Heart right ventricle (tissue), 16 donors: Measurements from ENCODE around the gene UBR7. TPM values are rescaled to one million over a fixed set of nuclear protein-coding genes. Genes with fewer than 3 reads are reported as not detected.

ENCODE experiments used
- ATAC-seq, 8 donors: fragments of 200-7000 bp; cut with Tn5 transposase; one replicate each; pipeline ENCODE4 v1.9.1; 2020; ENCODE audit warnings: mild to moderate bottlenecking in 8 of 8, moderate library complexity in 8 of 8, moderate number of reproducible peaks in 1 of 8
- DNase-seq, 2 donors: peaks; one replicate each; pipeline ENCODE4 v3.0.0-alpha.2; 2020
- H3K27ac ChIP-seq, 10 donors: fragments of 200-600 bp; sonication (generic) in 2 of 10; one replicate each; pipeline versions ENCODE4 v1.5.0 to v1.8.0; 2020 to 2022; ENCODE audit warnings: mild to moderate bottlenecking in 3 of 10
- H3K27me3 ChIP-seq, 7 donors: fragments of 200-600 bp; one replicate each; pipeline ENCODE4 v1.8.0; 2021 to 2022; ENCODE audit warnings: mild to moderate bottlenecking in 2 of 7
- H3K36me3 ChIP-seq, 9 donors: fragments of 200-600 bp; sonication (generic) in 1 of 9; one replicate each; pipeline versions ENCODE4 v1.5.0 to v1.8.0; 2020 to 2022; ENCODE audit warnings: mild to moderate bottlenecking in 2 of 9
- H3K4me1 ChIP-seq, 9 donors: fragments of 200-600 bp; sonication (generic) in 1 of 9; one replicate each; pipeline versions ENCODE4 v1.5.0 to v1.8.0; 2020 to 2022; ENCODE audit warnings: mild to moderate bottlenecking in 4 of 9
- H3K4me3 ChIP-seq, 10 donors: fragments of 200-600 bp; sonication (generic) in 2 of 10; one replicate each; pipeline versions ENCODE4 v1.5.0 to v1.8.0; 2020 to 2022; ENCODE audit warnings: mild to moderate bottlenecking in 7 of 10, moderate library complexity in 2 of 10
- H3K9me3 ChIP-seq, 11 donors: fragments of 200-600 bp in 10 of 11; sonication (generic) in 2 of 11; one replicate each; pipeline versions ENCODE4 v1.5.0 to v1.8.0; 2013 to 2022; ENCODE audit warnings: mild to moderate bottlenecking in 2 of 11, control low read depth in 1 of 11, moderate library complexity in 1 of 11
- WGBS, 2 donors: extraction: QIAGEN DNeasy Blood & Tissue Kit; methylation state at CpG; one replicate each; pipeline ENCODE4 v1.1.7; 2013; ENCODE audit warnings: inconsistent platforms in 1 of 2; 5-methylcytosine and 5-hydroxymethylcytosine counted together
- intact Hi-C, 10 donors: fragments of 100-400 bp; cut with DNase I; formaldehyde crosslinking; loops; one replicate each; pipeline versions ENCODE4 v1.11.1 to v1.14.2; 2022
- polyA plus RNA-seq, 2 donors: library from polyadenylated mRNA; stranded (reverse); fragments of 200-250 nt; gene quantifications; one replicate each; pipeline ENCODE4 v1.2.3, GENCODE V29; 2013
- total RNA-seq, 10 donors: library from RNA; stranded (reverse); fragmentation: NEBNext Ultra II Directional in 3 of 10; extraction: Animal tissue kit (Norgen Biotek cat#: 25700) in 3 of 10; gene quantifications; one replicate each; pipeline versions ENCODE4 v1.2.1 to v1.2.4, GENCODE V29; 2021 to 2023
- TF ChIP-seq, protein P1 (sequence below), 9 donors: fragments of 200-600 bp; sonication (generic) in 2 of 9; IDR thresholded peaks; one replicate each; pipeline versions ENCODE4 v1.5.0 to v1.8.0; 2021 to 2022; ENCODE audit warnings: antibody characterized with exemption in 9 of 9, mild to moderate bottlenecking in 5 of 9, moderate library complexity in 1 of 9
- donor health status: Arrhythmogenic right ventricular cardiomyopathy.
- donor health status: ischemic (EF 13 %, LVEDD 7.1; RV severe dilation, severe dysfunction).
- donor health status: healthy with polysubstance abuse.
- donor health status: DM: no; HTN: yes; CAD: no.
- donor health status: DM: no; HTN: no; CAD: no.
- donor health status: ischemic (EF 25% LVEDD 6.9; RV normal size, moderate dysfunction).
- donor health status: ischemic (EF 25% LVEDD 5.7; RV mildly dilated, moderate dysfunction).
- donor health status: healthy.
- donor health status: DM: yes; HTN: yes; CAD: no.
- donor health status: Ischemic cardiomyopathy.
- donor health status: ischemic (EF 35%, LVEDD 5.7; RV mildly dilated, moderate dysfunction).
- donor health status: nonischemic (EF 11% LVEDD 7.7; RV severe dilation, severe dysfunction).
- donor health status: DM: yes; HTN: yes; CAD: no.
- donor health status: PGD.
- donor health status: ischemic (EF 29% LVEDD 5.4; RV normal size, mild dysfunction).
- donor health status: nonischemic (EF 23%, LVEDD 6.1; RV moderate dilation, normal function).

Gene UBR7
- total and polyA plus RNA-seq, 12 donors = 7.8 to 28.3 (median 21.1) TPM

DNA sequence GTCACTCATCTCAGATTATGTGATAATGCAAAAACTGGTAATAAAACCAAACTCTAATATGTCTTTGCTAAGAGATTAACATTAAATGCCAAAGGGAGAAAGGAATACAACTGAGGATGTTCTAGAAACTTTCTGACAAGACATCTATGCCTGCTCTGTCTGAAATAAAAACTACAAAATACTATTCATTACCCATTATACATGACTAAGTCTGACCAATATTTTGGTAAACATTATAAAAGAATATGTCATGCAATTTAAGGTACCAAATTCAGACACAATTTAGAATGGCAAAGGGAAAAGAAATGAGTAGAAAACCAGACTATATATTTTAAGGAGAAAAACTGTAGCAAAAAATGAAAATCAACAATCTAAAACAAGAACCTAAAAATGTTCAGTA, 39.5 kb downstream of the UBR7 start:
- H3K4me3 ChIP-seq = no peak overlapping the region
- intact Hi-C loops = loop anchor here in 1 of 10 donors (10.0 kb wide), 1 partner anchor 368 kb away; no protein-coding TSS in a partner anchor
- TF ChIP-seq, protein P1, sequence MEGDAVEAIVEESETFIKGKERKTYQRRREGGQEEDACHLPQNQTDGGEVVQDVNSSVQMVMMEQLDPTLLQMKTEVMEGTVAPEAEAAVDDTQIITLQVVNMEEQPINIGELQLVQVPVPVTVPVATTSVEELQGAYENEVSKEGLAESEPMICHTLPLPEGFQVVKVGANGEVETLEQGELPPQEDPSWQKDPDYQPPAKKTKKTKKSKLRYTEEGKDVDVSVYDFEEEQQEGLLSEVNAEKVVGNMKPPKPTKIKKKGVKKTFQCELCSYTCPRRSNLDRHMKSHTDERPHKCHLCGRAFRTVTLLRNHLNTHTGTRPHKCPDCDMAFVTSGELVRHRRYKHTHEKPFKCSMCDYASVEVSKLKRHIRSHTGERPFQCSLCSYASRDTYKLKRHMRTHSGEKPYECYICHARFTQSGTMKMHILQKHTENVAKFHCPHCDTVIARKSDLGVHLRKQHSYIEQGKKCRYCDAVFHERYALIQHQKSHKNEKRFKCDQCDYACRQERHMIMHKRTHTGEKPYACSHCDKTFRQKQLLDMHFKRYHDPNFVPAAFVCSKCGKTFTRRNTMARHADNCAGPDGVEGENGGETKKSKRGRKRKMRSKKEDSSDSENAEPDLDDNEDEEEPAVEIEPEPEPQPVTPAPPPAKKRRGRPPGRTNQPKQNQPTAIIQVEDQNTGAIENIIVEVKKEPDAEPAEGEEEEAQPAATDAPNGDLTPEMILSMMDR (IDR thresholded peaks at IDR 0.05) = no peak
- no peaks in the 10 kb centered on the region for H3K9me3 ChIP-seq
- DNase-seq = no peak
- H3K27ac ChIP-seq = no peak overlapping the region
- peaks cover 0 to 100% (median 38%) of the 10 kb centered on the region in 9 donors for H3K36me3 ChIP-seq
- H3K4me1 ChIP-seq = no peaks in the 10 kb centered on the region
- H3K27me3 ChIP-seq = no peaks in the 10 kb centered on the region
- no peak for ATAC-seq

DNA sequence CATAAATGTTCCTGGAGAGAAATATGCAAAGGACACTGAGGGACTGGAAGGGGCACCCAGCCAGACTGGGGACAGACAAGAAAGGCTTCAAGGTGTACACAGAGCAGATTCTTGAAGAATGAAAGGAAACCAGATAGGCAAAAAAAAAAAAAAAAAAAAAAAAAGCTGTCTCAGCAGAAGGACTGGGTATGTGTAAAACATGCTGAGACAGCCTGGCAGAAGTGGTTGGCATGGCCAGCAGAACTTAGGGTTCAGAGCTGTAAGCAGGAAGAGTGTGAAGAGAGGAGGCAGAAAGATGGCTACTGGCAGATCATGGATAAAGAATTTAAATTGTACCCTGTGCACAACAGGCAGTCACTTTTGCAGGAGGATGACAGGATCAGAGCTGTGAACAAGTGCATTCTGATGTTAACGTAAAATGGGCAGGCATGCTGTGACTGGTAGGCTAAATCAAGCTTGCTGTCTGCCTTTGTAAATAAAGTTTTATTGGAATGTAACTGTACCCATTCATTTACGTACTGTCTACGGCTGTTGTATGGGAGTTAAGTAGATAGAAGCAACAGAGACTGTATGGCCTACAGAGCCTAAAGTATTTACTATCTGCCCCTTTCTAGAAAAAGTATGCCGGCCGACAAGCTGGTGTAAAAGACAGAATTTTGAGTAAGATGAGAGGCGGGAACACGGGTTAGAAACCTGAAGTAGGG, 42.2 kb downstream of the UBR7 start:
- Histone ChIP-seq H3K9me3 (peaks cover 0 to 6% (median 0%) of the 10 kb centered on the region in 11 donors), H3K27ac (no peak overlapping the region), H3K36me3 (peaks cover 0 to 100% (median 23%) of the 10 kb centered on the region in 9 donors), H3K4me1 (peaks cover 0 to 3% (median 0%) of the 10 kb centered on the region in 9 donors), H3K4me3 (no peak overlapping the region), H3K27me3 (no peaks in the 10 kb centered on the region)
- DNase-seq = no peak
- 88 to 95% methylated on average over 7 of the region's 7 CpGs for WGBS, 2 donors
- intact Hi-C loops = loop anchor here in 1 of 10 donors (10.0 kb wide), 1 partner anchor 366 kb away; no protein-coding TSS in a partner anchor
- no peak for ATAC-seq
- TF ChIP-seq, protein P1 (IDR thresholded peaks at IDR 0.05) = no peak

DNA sequence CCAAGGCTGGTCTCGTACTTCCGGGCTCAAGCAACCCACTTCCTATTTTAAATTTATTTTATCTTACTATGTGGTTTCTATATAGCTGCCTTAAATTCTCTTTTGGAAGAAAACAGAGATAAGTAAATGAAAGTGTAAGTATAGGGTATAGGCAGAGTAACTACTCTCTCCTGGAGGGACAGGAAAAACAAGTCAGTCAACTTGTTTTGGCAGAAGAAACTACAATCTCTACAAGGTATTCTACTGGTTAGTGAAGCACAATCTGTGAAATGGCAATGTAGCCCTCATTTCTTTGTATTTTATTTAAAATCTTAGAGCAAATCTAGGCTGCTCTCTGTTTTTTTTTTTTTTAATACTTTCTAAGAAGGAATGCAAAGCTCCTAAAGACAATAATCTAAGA, 55.4 kb downstream of the UBR7 start:
- no peaks in the 10 kb centered on the region for H3K27me3 ChIP-seq
- no peak for ATAC-seq
- H3K9me3 ChIP-seq = no peaks in the 10 kb centered on the region
- H3K27ac ChIP-seq = no peak overlapping the region
- H3K4me1 ChIP-seq = peaks cover 0 to under 1% (median 0%) of the 10 kb centered on the region in 9 donors
- no peak for DNase-seq
- 97 to 98% methylated on average over 2 of the region's 2 CpGs for WGBS, 2 donors
- intact Hi-C loops = no loop called here
- H3K4me3 ChIP-seq = no peak overlapping the region
- TF ChIP-seq, protein P1 (IDR thresholded peaks at IDR 0.05) = no peak
- peaks cover 0 to 64% (median 11%) of the 10 kb centered on the region in 9 donors for H3K36me3 ChIP-seq

DNA sequence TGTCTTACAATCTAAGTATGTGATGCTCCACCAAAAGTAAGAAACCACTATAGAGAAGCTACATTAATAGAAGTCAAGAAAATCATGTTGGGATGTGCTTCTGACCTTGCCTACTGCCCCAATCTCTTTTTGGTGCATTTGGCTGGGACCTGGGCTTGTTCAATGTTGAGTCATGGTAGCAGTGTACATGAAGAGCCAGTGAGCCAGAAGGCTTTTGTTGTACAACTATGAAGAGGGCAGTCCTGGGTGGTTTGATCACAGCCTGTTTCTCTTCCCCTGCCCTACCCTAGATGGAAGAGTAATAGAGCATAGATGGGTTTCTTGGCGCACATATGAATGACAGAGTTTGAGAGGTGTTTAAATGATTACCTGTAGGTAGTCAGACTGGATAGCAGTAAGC, 56.4 kb downstream of the UBR7 start:
- Histone ChIP-seq H3K36me3 (peaks cover 0 to 57% (median 11%) of the 10 kb centered on the region in 9 donors), H3K27ac (no peak overlapping the region), H3K27me3 (no peaks in the 10 kb centered on the region), H3K9me3 (no peaks in the 10 kb centered on the region), H3K4me1 (peaks cover 0 to 5% (median 0%) of the 10 kb centered on the region in 9 donors), H3K4me3 (no peak overlapping the region)
- 93 to 100% methylated on average over 1 of the region's 1 CpG for WGBS, 2 donors
- ATAC-seq = no peak
- DNase-seq = no peak
- intact Hi-C loops = no loop called here
- TF ChIP-seq, protein P1 (IDR thresholded peaks at IDR 0.05) = no peak
